Muscle layer of duodenum (tissue), 2 donors: ENCODE results near the gene GUCA1C.

Experiments used
- H3K27ac ChIP-seq: one replicate; pipeline ENCODE4 v1.7.0; 2013; ENCODE audit warnings: mild to moderate bottlenecking, low read length
- H3K27me3 ChIP-seq: one replicate; pipeline ENCODE4 v1.7.0; 2013; ENCODE audit warnings: low read depth, mild to moderate bottlenecking, control low read depth, low read length
- H3K36me3 ChIP-seq, 2 donors: one replicate each; pipeline ENCODE4 v1.7.0; 2013; ENCODE audit warnings: low read length in 2 of 2, control low read depth in 1 of 2, mild to moderate bottlenecking in 1 of 2; ENCODE audit not compliant: insufficient read depth in 2 of 2, control insufficient read depth in 1 of 2
- H3K4me1 ChIP-seq, 2 donors: one replicate each; pipeline ENCODE4 v1.7.0; 2013; ENCODE audit warnings: low read length in 2 of 2, mild to moderate bottlenecking in 2 of 2, control low read depth in 1 of 2, moderate library complexity in 1 of 2; ENCODE audit not compliant: insufficient read depth in 2 of 2, control insufficient read depth in 1 of 2
- H3K4me3 ChIP-seq, 2 donors: one replicate each; pipeline ENCODE4 v1.7.0; 2013; ENCODE audit warnings: low read length in 2 of 2, low read depth in 1 of 2, mild to moderate bottlenecking in 1 of 2
- H3K9me3 ChIP-seq, 2 donors: one replicate each; pipeline ENCODE4 v1.7.0; 2013; ENCODE audit warnings: low read length in 2 of 2, control low read depth in 1 of 2, mild to moderate bottlenecking in 1 of 2; ENCODE audit not compliant: control insufficient read depth in 1 of 2
- donor health status: healthy.

The GUCA1C gene

GRCh38 chr3:108861401-108861800 is 92.3 kb downstream of the GUCA1C start:
- no peaks in the 10 kb centered on the region for H3K4me1 ChIP-seq
- no peaks in the 10 kb centered on the region for H3K36me3 ChIP-seq
- no peaks in the 10 kb centered on the region for H3K27me3 ChIP-seq
- no peak overlapping the region for H3K27ac ChIP-seq
- no peak overlapping the region for H3K4me3 ChIP-seq
- H3K9me3 ChIP-seq, result no peaks in the 10 kb centered on the region
